ENCODE measurements around the gene ALPK1.

DNA sequence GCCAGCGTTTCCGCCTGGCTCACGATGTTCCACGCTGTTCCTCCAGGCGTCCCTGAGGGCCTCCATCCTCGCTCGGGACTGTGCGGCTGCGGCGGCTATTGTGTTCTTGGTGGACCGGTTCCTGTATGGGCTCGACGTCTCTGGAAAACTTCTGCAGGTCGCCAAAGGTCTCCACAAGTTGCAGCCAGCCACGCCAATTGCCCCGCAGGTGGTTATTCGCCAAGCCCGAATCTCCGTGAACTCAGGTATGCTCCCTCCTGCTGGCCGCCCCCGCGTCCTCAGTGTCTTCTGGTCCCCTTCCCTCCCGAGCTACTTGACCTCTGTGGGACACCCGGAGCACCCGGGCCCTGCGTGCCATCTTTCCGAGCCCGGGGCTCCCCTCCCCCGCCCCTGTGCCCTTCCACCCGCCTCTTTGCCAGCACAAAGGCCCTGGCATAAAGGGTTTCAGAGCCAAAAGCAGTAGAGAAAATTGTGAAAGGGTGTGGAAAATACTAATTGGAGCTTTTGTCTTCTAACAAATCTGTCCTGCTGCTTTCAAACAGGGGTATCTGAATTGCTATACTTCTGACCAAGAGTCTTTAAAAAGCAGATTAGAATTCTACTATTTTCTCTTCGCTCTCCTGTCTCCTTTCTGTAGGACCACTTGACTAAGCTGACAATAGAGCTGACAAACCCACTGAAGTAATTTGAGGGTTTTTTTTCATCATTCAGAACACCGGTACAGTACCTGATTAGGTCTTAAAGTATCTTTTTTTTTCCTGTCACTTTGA lies 114.8 kb downstream of the ALPK1 start:
- TF ChIP-seq, protein P1, sequence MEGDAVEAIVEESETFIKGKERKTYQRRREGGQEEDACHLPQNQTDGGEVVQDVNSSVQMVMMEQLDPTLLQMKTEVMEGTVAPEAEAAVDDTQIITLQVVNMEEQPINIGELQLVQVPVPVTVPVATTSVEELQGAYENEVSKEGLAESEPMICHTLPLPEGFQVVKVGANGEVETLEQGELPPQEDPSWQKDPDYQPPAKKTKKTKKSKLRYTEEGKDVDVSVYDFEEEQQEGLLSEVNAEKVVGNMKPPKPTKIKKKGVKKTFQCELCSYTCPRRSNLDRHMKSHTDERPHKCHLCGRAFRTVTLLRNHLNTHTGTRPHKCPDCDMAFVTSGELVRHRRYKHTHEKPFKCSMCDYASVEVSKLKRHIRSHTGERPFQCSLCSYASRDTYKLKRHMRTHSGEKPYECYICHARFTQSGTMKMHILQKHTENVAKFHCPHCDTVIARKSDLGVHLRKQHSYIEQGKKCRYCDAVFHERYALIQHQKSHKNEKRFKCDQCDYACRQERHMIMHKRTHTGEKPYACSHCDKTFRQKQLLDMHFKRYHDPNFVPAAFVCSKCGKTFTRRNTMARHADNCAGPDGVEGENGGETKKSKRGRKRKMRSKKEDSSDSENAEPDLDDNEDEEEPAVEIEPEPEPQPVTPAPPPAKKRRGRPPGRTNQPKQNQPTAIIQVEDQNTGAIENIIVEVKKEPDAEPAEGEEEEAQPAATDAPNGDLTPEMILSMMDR (IDR thresholded peaks at IDR 0.05) = no peak
- TF ChIP-seq POLR2A (IDR thresholded peaks at IDR 0.05) = no peak
